Smooth muscle cell (in vitro differentiated cells): Measurements from ENCODE around the gene TRAPPC10. TPM values are rescaled to one million over a fixed set of nuclear protein-coding genes. Genes with fewer than 3 reads are reported as not detected.

Experiments
- DNase-seq: peaks from one replicate; lab custom pipeline; 2025; ENCODE audit not compliant: unreplicated experiment; lab: John Stamatoyannopoulos, UW
- H2AFZ ChIP-seq: fragments of 200-600 bp; sonication (generic); 2 replicates; pipeline ENCODE4 v1.6.0; 2016; ENCODE audit warnings: antibody characterized with exemption, low read depth, mild to moderate bottlenecking
- H3F3A ChIP-seq: fragments of 200-600 bp; sonication (generic); 2 replicates; pipeline ENCODE4 v1.6.0; 2017; ENCODE audit warnings: antibody characterized with exemption, low read depth
- H3K27ac ChIP-seq: fragments of 200-600 bp; sonication (generic); 2 replicates; pipeline ENCODE4 v1.5.1; 2016; ENCODE audit warnings: low read depth, mild to moderate bottlenecking
- H3K27me3 ChIP-seq: fragments of 200-600 bp; sonication (generic); 2 replicates; pipeline ENCODE4 v1.6.1; 2016; ENCODE audit warnings: low read depth, mild to moderate bottlenecking
- H3K36me3 ChIP-seq: fragments of 200-600 bp; sonication (generic); 2 replicates; pipeline ENCODE4 v1.5.1; 2016; ENCODE audit warnings: low read depth
- H3K4me1 ChIP-seq: fragments of 200-600 bp; sonication (generic); 2 replicates; pipeline ENCODE4 v1.5.1; 2016; ENCODE audit warnings: low read depth
- H3K4me2 ChIP-seq: fragments of 200-600 bp; sonication (generic); 2 replicates; pipeline ENCODE4 v1.6.0; 2016; ENCODE audit warnings: mild to moderate bottlenecking
- H3K4me3 ChIP-seq: fragments of 200-600 bp; sonication (generic); 2 replicates; pipeline ENCODE4 v1.5.1; 2016; ENCODE audit warnings: mild to moderate bottlenecking
- H3K79me2 ChIP-seq: fragments of 200-600 bp; sonication (generic); 2 replicates; pipeline ENCODE4 v1.6.0; 2016; ENCODE audit warnings: low read depth, mild to moderate bottlenecking
- H3K9ac ChIP-seq: fragments of 200-600 bp; sonication (generic); 2 replicates; pipeline ENCODE4 v1.6.0; 2016; ENCODE audit warnings: low read depth
- H3K9me3 ChIP-seq: fragments of 200-600 bp; sonication (generic); replicated peaks from 2 replicates; pipeline ENCODE4 v1.5.1; 2016; ENCODE audit warnings: low read depth
- H4K20me1 ChIP-seq: fragments of 200-600 bp; sonication (generic); 2 replicates; pipeline ENCODE4 v1.6.0; 2016; ENCODE audit warnings: low read depth
- CTCF ChIP-seq: fragments of 200-600 bp; sonication (generic); IDR thresholded peaks from 2 replicates; pipeline ENCODE4 v1.5.1; 2017; ENCODE audit warnings: borderline replicate concordance, mild to moderate bottlenecking, antibody characterized with exemption; ENCODE audit not compliant: insufficient read depth, poor library complexity, severe bottlenecking
- WGBS: methylation state at CpG from one replicate; pipeline ENCODE4 v1.1.7; 2016; ENCODE audit warnings: low lambda C conversion rate; 5-methylcytosine and 5-hydroxymethylcytosine counted together
- polyA plus RNA-seq: library from polyadenylated mRNA; unstranded; fragments of >200 nt; fragmentation: Nextera tagmentation; extraction: Ambion mirVana; gene quantifications from 2 replicates; pipeline ENCODE4 v1.2.1, GENCODE V29; 2016
- total RNA-seq: library from RNA; depleted of rRNA; stranded (reverse); fragments of >200 nt; gene quantifications from 2 replicates; pipeline ENCODE4 v1.2.3, GENCODE V29; 2014

Gene TRAPPC10
- total and polyA plus RNA-seq, 2 experiments from 2014 or later: 7.9 to 16.9 TPM

GRCh38 chr21:43991447-43991991, 20.6 kb upstream of the TRAPPC10 start:
- 88% methylated on average over 33 of the region's 33 CpGs for WGBS
- DNase-seq: no peak
- H3K4me3 ChIP-seq: no peak overlapping the region
- H3K27me3 ChIP-seq: no peaks in the 10 kb centered on the region
- H3K79me2 ChIP-seq: no peaks in the 10 kb centered on the region
- H3K27ac ChIP-seq: no peak overlapping the region
- no peaks in the 10 kb centered on the region for H4K20me1 ChIP-seq
- H3F3A ChIP-seq: no peaks in the 10 kb centered on the region
- no peaks in the 10 kb centered on the region for H3K4me1 ChIP-seq
- no peak overlapping the region for H2AFZ ChIP-seq
- no peaks in the 10 kb centered on the region for H3K36me3 ChIP-seq
- H3K9me3 ChIP-seq: no peaks in the 10 kb centered on the region
- H3K9ac ChIP-seq: no peak overlapping the region
- TF ChIP-seq CTCF: no peak
- no peak overlapping the region for H3K4me2 ChIP-seq

- Histone ChIP-seq H3K27ac (no peak overlapping the region), H3K4me3 (no peak overlapping the region), H3K4me2 (no peak overlapping the region), H3K36me3 (no peaks in the 10 kb centered on the region), H3K9ac (no peak overlapping the region), H2AFZ (no peak overlapping the region), H3F3A (no peaks in the 10 kb centered on the region), H3K4me1 (no peaks in the 10 kb centered on the region), H3K27me3 (no peaks in the 10 kb centered on the region), H3K79me2 (no peaks in the 10 kb centered on the region), H4K20me1 (no peaks in the 10 kb centered on the region), H3K9me3 (no peaks in the 10 kb centered on the region)
- DNase-seq: no peak
- no peak for TF ChIP-seq CTCF
- 94% methylated on average over 11 of the region's 11 CpGs for WGBS
These were observed 20.0 kb upstream of the TRAPPC10 start for GRCh38 chr21:43992121-43992520.

GRCh38 chr21:43993420-43993934, 18.6 kb upstream of the TRAPPC10 start:
- Histone ChIP-seq H3F3A (no peaks in the 10 kb centered on the region), H3K79me2 (no peaks in the 10 kb centered on the region), H3K4me3 (no peak overlapping the region), H3K27ac (no peak overlapping the region), H3K4me2 (no peak overlapping the region), H3K9me3 (no peaks in the 10 kb centered on the region), H3K27me3 (no peaks in the 10 kb centered on the region), H3K36me3 (no peaks in the 10 kb centered on the region), H3K9ac (no peak overlapping the region), H2AFZ (no peak overlapping the region), H3K4me1 (no peaks in the 10 kb centered on the region), H4K20me1 (no peaks in the 10 kb centered on the region)
- no peak for DNase-seq
- TF ChIP-seq CTCF: no peak
- 92% methylated on average over 18 of the region's 18 CpGs for WGBS

GRCh38 chr21:43994085-43994484, 18.0 kb upstream of the TRAPPC10 start:
- Histone ChIP-seq H3F3A (no peaks in the 10 kb centered on the region), H2AFZ (no peak overlapping the region), H3K9me3 (no peaks in the 10 kb centered on the region), H3K4me2 (no peak overlapping the region), H4K20me1 (no peaks in the 10 kb centered on the region), H3K4me3 (no peak overlapping the region), H3K27me3 (no peaks in the 10 kb centered on the region), H3K27ac (no peak overlapping the region), H3K79me2 (no peaks in the 10 kb centered on the region), H3K4me1 (no peaks in the 10 kb centered on the region), H3K36me3 (no peaks in the 10 kb centered on the region), H3K9ac (no peak overlapping the region)
- WGBS: 83% methylated on average over 10 of the region's 11 CpGs
- DNase-seq: no peak
- TF ChIP-seq CTCF: no peak
